Hematopoietic multipotent progenitor cell treated with erythropoietin and hydrocortisone succinate and interleukin-3 and kit ligand, for 8 days (in vitro differentiated cells): Measurements from ENCODE around the gene CCDC192.

Source experiments
- DNase-seq: peaks from one replicate; pipeline ENCODE4 v3.0.0-alpha.2; 2015

CCDC192 gene

GRCh38 chr5:127961763-127962145 is 258.6 kb downstream of the CCDC192 start:
- DNase-seq: no peak

GRCh38 chr5:127962491-127962890 is 259.3 kb downstream of the CCDC192 start:
- no peak for DNase-seq

GRCh38 chr5:127963233-127963632 is 260.0 kb downstream of the CCDC192 start:
- DNase-seq: peak; percentile 12

DNA sequence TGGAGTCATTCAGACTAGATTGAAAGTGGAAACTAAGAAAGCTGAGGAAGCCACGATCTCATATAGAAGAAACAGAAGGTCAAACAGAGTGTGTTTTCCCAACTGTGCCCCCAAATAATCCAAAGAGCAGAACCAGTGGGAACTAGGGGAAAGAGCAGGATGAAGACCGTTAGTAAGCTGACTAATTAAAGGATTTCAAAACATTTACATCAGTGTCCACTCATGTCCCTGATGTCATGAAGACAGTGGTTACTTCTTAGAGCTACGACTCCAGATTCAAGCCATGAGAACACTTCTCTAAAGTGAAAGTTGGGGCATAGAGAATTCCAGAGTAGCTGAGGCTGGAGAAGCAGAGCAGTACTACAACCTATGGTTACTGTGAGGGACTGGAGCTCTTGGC is 260.7 kb downstream of the CCDC192 start:
- no peak for DNase-seq

DNA sequence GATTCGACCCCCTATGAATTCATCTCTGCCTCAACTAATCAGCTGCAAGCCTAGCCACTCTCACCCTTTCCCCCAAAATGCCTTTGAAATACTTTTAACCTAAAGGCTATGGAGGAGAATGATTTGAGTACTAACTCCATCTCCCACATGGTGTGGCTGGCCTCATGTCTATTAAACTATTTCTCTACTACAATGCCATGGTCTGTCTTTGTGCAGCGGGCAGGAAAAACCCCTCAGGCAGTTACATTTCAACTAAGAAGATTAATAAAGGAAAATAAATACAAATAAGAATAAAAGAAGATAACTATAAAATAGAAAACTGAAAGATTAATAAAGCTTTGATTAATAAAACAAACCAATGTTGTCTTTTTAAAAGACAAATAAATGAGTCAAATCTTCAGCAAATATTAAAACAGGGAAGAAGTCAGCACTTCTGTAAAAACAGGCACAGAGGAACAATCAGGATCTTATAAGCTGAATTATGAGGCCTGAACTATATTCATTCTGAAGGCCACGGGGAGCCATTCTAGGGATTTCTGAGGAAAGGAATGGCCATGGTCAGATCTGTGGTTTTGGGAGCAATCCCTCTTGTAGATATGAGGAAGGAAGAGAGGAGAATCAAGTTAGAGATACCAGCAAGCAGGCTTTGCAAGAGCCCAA is 264.3 kb downstream of the CCDC192 start:
- DNase-seq: no peak

GRCh38 chr5:127967983-127968592 is 264.9 kb downstream of the CCDC192 start:
- no peak for DNase-seq

DNA sequence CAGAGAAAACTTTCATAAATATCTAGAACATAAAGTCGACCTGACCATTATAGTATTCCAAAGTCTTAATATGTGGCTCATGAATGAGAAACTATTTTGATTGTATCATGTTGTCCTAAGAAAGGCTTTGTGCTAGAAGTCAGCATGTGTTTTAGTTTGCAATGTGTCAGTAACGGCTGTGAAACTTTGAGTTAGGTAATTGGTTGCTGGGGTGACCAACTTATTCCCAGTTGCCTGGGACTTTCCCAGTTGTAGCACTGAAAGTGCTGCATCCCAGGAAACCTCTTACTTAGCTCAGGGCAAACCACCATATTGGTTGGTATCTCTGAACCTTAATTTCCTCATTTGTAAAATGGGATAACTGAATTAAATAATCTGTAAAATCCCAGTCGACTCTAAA is 265.8 kb downstream of the CCDC192 start:
- DNase-seq: no peak

DNA sequence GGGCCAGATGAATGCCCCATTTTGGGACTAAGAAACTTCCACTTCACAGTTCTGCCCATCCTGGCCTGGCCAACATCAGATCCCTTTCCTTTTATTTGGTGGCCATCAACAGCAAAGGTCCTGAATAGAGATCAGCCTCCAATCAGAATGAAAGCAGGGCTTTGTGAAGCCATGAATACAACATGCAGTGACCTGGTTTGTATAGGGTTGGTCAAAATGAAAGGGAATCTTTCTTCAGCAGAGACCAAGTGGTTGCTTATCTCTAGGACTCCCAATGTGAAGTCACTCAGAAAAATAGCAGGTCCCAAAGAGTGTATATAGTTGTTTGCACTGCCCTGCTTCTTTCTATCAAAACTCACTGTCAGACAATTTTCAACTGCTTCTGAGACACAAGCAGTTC is 266.5 kb downstream of the CCDC192 start:
- DNase-seq: no peak

DNA sequence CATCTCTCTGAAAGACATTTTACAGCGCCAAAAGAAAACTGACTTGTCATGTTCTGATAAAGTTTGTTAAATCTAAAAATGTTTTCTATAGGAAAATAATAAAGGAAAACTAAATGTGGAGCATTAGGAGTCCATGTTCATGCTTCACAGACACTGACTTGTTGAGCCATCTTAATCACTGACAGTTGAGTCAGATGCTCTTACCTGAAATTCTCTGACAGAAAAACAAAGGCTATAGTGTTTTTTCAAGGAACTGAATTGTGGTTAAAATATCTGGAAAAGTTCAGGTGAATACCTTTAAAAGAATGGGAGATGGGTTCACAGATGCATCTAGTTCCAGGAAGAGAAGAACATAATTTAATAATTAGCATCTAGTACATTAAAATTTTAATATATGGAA is 266.9 kb downstream of the CCDC192 start:
- DNase-seq: no peak

GRCh38 chr5:127970854-127971425 is 267.7 kb downstream of the CCDC192 start:
- DNase-seq: no peak

DNA sequence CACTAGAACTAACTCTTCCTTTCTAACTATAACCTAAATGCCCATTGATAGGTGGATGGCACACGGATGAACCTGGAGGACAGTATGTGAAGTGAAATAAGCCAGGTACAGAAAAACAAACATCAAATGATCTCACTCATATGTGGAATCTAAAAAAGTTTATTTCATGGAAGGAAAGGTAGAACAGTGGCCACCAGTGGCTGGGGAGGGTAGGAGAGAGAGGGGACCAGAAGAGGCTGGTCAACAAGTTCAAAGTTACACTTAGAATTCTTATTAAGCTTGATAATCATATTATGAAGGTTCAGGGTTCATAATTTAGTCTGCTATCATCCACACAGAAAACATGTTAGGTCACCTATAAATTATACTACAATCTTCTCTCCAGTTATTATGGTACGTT is 272.8 kb downstream of the CCDC192 start:
- no peak for DNase-seq

GRCh38 chr5:127976525-127976924 is 273.3 kb downstream of the CCDC192 start:
- no peak for DNase-seq

DNA sequence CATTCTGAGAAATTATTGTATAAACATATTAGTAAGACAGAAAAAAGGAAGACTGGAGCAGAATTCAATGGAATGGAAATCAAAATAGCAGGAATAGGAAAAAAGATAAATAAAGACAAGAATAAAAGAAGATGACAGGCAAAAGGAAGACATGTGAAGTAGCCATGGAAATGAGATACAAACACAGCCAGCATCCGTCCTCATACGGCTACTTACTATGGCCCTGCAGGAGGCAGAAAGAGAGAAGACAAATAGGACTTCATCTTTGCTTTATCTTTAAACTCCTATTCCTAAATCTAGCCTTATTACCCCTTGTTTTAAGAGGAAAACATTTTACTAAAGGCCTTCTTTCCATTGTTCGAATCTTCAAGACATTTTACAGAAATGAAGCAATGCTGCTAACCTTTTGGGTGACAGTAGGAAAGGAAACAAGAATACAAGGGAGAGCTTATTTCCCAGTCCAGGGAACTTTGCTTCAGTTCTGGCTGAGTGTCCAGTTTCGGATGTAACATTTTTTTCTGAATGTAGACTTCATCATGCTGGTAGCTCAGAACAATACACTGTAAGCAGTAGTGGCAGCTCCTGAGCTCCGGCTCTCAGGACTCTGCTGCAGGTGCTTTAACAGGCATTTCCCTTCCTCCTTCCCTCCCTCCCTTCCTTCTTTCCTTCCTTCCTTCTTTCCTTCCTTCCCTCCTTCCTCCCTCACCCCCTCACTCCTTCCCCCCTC is 274.0 kb downstream of the CCDC192 start:
- no peak for DNase-seq

GRCh38 chr5:127978738-127979300 is 275.6 kb downstream of the CCDC192 start:
- DNase-seq: no peak

GRCh38 chr5:127979475-127979874 is 276.3 kb downstream of the CCDC192 start:
- no peak for DNase-seq

GRCh38 chr5:127980843-127981242 is 277.7 kb downstream of the CCDC192 start:
- DNase-seq: no peak

- no peak for DNase-seq
These were observed 278.3 kb downstream of the CCDC192 start for GRCh38 chr5:127981498-127981897.

DNA sequence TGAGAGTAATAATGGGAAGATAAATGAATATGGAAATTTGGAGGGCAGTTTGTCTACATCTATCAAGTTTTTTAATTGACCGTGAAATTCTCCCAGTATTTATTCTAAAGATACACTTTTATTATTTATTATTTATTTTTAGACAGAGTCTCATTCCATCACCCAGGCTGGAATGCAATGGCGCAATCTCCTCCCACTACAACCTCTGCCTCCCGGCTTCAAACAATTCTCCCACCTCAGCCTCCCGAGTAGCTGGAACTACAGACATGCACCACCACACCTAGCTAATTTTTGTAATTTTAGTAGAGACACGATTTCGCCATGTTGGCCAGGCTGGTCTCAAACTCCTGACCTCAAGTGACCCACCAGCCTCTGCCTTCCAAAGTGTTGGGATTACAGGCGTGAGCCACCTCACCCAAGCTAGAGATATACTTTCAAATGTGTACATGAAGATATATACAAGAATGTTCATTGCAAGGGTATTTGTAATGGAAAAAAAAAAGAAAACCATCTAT is 282.7 kb downstream of the CCDC192 start:
- no peak for DNase-seq

DNA sequence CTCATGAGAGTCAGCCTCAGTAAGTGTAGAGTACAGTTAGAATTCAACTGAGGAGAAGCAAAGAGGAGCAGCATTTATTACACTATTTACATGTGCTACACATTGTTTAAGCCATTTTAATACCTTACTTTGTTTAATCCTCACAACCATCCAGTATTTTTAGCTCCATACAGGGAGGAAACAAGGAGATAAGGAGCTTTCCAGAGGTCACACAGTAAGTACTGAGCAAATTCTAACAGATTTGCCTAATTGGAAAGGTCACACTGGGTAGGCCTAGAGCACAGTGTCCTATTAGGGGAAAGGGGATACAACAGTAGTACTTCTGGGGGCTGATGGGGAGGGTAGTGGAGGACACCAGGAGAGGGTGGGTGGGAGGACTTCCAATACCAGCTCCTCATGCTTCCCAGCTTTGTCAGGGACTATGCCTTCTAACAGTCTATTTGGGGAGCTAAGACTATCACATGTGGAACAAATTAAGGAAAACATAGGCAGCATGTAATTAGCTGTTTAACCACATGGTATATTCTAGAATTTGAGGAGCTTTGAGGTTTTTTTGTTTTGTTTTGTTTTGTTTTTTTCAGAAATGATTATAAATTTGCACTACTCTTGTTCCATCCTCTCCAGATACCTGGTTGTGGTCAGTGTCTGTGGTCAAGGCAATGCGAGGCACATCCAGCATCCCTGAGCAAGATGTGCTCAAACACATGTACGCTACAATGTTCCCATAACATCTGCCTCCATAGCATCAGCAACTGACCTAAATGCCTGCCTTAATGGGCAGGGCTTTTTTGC is 284.4 kb downstream of the CCDC192 start:
- no peak for DNase-seq

DNA sequence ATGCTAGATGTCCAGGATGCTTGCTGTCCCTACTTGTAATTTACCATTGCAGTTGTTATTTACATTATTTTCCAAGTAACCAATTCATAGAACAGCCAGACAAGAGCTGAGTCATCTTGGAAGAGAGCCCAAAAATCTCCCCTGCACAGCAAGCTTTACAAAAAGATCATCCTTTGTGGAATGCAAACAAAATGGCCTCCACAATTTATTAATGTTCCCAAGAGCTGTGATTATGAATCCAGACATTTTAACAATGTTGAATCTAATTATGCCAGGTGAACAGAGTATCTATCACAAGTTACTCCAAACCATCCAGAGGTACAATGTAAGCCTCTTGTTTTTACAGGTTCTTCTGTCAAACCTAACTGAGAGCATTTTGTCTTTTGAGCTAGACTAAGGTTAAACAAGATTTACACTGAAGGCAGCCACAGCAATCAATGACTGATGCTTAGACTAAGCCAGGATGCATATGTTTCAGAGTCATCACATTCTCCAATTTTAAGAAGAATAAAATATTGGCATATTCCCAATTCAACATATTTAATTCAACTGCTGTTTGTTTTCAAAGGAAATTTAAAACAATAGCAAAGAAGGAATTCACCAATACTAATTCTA is 285.1 kb downstream of the CCDC192 start:
- peak; percentile 13 for DNase-seq
